Umbilical cord (tissue), 2 donors: Measurements from ENCODE around the gene PARD3B. TPM values are rescaled to one million over a fixed set of nuclear protein-coding genes. Genes with fewer than 3 reads are reported as not detected.

ENCODE experiments used
- DNase-seq: peaks from one replicate; pipeline ENCODE4 v3.0.0-alpha.2; 2015; ENCODE audit warnings: low spot score
- total RNA-seq: library from RNA; depleted of rRNA; stranded (reverse); fragments of >200 nt; gene quantifications from one replicate; pipeline ENCODE4 v1.2.3, GENCODE V29; 2014; ENCODE audit warnings: low replicate concordance; ENCODE audit not compliant: insufficient read depth

The PARD3B gene
- total RNA-seq, 1 donor from 2014 or later = 27.7 TPM

DNA sequence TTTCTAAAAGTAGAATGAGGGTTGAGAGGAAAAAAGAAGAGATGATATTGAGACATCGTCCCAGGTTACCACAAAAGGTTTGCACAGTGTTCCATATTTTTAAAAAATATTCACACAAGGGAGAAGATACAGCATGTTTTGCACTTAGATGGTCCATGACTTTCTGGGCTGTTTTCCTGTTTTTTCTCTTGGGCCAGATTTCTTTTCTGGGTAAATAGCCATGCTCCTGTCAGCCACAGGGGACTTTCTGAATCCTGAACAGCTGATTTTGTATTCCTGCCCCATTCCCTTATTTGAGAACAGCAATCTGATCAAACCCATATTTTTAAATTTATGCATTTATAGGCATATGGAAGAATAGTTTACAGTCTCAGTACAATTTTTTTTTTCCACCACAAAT lies 951.1 kb downstream of the PARD3B start:
- no peak for DNase-seq

DNA sequence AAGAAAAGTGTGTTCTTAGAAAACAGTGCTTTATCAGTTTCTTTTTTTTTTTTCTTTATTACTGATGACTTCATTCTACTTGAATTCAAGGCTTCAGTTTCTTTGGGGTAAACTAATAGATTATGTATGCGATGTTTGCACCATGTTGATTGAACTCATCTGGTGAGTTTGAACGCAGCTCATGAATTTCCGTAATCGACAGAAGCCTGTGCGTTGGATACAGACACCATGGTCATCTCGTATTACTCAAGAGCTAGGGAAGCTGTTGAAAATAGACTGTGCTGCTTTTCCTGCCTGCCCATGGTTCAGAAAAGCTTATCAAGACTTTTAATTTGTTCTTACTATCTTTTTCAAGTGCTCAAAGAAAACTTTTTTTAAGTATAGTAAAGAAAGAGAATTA lies 951.5 kb downstream of the PARD3B start:
- DNase-seq = peak; percentile 57

DNA sequence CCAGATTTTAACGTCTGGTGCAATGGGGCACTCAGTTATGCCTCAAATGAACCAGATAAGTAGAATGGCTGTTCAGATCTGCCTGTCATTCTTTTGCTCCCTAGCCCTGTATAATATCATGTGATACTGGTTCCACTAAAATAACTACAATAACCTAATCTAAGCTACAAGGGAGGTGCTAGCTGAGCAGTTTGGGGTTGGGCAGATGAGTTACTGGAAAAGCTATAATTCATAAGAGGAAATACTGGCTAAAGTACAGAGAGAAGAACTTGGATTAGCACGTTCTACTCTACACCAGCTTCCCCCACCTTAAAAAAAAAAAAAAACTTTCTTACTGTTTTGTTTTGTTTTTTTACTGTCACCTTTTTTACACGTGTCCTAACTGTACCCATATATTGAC lies 953.7 kb downstream of the PARD3B start:
- DNase-seq = no peak

DNA sequence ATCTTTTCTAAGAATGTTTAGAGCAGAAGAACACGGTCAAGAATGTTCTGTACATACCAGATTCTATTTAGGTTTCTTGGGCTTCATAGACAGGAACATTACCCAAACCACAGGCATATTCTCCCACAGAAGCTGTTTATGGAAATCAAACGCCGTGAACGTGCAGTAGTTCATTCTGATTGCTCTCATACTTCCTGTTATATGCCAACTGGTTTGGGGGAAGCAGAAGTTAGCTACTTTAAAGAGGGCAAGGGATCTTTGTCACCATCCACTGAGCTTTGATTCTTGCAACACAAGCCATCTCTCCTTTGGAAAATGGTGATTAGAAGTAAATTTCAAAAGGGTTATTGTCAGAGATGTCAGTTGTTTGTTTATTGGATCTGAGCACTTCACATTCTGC lies 954.8 kb downstream of the PARD3B start:
- no peak for DNase-seq

DNA sequence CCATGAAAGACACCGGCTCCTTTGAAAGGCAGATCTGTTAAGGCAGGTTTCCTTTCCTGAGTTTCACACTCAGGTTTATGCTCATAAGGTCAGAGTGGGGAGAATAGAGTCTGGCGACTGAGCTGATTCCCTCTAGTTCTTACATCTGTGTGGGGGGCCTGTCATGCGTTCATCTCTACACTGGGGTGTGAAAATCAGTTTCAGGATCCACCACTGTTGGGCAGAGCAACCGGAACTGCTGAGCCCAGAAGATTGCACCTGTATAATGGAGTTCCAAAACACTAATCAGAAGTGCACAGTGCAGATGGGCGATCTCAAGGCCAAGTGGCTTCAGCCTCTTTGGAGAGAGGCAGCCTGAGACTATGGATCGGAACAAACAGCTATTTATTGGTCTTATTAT lies 955.7 kb downstream of the PARD3B start:
- no peak for DNase-seq

DNA sequence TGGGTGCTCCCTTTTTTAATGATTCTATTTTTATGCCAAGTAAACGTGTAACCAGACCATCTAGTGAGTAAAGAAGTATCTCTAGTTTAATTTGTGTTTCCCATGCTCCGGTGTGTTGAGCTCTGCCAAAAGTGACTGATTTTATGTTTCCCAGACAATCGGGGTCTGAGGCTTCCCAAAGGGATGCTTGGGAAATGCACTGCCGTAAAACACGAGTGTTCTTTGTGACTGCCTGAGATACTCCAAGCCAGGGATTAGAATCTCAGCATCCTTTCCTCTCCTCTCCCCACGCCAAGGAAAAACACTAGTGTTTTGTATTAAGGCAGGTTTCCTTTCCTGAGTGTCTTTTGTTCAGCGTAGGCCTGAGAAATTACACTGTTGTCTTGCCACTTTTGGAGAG lies 956.6 kb downstream of the PARD3B start:
- DNase-seq = no peak

DNA sequence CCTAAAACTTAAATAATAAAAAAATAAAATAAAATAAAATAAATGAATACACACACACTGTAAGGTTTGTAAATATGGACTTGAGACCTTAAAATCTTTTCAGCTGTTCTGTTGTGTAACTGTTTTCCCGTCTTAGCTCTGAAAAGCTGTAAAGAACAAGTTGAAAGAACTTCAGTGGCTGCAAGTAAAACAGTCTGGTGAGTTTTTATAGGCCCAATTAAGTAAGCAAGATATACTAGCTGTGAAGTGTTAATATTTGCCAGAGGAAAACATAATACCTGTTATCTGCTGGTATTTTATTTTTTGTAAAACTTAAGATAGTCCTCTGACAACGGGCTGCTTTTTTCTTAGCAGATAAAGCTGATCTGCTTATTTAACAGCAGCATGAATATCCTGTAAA lies 960.1 kb downstream of the PARD3B start:
- no peak for DNase-seq

DNA sequence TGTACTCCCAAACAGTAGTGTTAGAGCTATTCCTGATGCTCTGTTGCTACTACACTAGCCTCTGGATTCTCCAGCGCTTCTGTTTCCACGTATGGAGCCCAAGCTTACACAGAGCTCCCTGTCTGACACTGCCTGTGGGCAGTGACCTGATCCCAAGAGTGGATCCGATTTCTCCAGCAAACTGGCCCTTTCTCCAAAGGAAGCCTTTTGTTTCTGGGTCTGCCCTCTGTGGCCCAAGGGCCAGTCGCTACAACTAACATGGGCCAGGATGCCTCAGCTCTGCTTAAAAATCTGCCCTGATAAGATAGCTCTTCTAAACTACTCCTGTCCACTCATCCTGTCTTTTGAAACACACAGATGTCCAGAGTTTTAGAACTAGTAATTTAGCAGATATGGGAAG lies 964.4 kb downstream of the PARD3B start:
- DNase-seq = no peak

DNA sequence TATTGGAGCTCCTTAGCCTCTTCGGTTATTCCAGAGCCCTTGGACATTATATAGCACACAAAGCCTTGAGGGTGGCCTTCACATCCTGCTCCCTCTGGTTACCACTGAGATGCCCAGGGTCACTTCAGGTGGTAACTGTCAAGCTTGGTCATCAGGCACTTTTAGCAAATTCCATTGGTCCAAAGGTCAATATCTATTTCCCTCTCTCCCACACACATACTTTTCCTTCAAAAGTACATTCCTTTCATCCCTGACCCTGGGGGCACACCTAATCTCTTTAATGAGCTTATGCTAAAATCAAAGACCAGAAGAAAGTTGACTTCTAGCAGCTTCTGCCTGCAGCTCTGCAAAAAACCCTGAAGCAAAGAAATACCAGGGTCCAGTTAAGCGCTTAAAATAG lies 965.1 kb downstream of the PARD3B start:
- DNase-seq = no peak

DNA sequence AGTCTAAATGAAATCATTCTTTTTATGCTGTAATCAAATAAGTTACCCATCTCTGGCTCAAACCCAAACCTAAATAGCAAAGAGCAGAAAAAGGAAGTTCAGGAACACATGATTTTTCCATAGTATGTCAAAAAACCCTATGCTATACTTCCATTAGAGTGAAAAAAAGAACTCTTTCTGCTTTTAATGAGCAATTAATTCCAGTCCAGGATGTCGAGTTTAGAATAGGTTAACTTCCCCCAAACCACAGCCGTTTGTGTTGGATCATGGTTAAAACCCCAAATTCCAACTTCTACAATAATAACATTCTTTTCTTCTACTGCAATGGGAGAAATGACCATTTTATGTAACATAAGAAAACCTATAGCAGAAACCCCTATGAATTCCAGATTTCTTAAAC lies 965.9 kb downstream of the PARD3B start:
- DNase-seq = no peak

DNA sequence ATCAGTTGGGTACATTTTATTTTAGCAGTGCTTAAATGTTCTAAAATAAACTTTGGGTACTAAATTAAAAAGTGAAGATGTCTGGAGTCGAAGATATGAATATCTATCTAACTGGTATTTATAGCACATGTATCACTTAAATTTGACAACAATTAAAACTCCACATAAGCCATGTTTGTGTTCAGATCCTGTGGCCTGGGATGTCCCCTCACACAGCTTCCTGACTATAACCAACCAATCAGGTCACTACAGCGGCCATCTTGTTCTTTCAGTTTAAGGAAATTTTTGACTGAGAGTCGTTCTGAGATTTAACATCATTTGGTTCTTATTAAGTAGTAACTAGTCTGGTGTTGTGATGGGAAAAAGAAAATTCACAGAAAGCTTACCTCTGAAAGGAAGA lies 966.4 kb downstream of the PARD3B start:
- DNase-seq = no peak

DNA sequence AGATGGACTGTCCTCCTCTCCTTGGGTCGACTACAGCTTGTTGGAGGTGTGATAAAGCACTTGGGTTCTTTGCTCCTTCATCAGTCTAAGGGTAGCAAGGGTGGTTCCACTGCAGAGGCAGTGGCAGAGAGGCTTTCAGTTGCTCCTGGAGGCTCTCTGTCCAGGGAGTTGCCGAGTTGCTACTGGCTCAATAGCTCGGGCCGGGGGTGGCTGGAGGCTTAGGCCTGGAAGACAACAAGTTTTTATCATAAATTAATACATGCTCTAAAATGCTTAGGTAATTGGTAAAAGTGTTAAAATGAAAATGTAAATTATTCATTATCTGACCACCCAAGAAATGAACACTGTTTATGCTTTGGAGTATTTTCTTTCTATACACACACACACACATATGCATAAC lies 975.0 kb downstream of the PARD3B start:
- no peak for DNase-seq

DNA sequence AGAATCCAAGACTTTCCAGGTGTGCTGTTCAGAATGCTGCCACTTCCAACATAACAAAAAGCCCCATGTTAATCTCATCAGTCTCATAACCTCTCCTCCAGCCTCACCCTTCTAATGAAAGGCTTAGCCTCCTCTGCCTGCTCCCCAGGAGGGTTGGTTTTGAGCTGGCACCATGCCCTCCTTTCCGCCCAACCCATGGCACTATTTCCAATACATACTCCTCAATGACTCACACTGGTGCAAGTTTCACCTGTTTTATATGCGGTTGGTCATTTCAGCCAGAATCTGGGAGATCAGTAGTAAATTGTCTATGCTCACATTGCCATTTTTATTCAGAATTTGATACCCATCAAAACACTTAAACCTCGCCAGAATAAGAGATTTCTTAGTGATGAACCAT lies 979.4 kb downstream of the PARD3B start:
- DNase-seq = no peak

DNA sequence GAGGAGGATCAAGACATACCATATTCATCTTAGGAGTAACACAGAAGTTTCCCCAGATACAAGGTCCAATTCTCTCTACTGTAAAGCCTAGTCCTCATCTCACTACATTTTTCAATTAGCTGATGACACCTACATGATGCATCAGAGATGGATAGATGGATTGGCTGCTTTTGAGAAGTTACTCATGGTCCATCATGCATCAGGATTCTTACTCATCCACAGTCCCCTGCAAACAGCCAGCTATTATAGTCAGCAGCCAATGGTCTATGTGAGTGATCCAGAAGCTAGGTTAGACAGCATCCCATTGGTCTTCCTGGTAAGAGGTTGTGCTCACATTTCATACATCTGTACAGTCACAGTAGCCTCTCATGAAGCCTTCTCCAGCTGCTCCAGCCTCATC lies 982.5 kb downstream of the PARD3B start:
- DNase-seq = no peak

DNA sequence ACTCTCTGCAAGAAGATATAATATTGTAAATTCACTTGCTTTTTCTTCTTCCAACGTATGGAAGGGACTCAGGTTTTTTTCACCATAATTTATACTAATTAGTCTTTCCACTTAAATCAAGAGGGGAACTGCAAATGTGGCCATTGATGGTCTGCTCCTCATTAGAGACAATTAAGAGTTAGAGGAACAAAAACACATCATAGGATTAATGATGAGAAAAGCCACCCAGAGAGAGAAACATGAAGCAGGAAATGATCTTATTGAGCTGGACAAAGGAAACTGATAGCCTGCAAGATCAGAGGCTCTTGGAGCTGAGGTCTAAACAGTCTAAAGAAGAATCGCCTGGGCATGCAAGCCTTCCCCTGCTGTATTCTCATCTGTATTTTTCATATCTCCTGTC lies 985.8 kb downstream of the PARD3B start:
- DNase-seq = no peak

DNA sequence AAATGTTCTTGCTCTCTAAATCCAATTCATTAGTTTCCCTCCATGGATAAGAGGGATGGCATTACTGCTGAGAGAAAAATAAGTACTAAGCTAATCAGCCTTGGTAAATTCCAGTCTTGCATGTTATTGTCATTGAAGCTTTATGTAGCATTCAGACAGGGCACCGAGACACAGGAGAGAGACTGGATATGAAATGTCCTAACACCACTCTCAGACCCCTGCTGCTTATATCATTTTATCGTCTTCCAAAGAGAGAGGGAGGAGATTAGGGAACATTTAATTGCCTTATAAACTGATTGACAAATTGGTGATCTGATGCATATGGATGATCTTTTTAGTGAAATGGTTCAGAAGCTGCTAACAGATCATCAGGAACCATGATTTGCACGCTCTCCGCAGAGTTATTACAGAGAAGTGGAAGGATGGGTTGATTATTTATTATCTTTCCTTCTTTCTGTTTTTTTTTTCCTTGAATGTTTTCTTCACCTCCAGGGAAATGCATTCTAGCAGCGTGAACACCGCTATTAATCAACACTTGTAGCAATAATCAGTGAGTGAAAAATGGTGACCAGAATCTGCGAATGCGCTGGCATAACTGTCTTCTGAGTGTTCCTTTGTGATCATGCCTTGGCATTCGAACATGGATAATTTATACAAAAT lies 986.3 kb downstream of the PARD3B start:
- no peak for DNase-seq

DNA sequence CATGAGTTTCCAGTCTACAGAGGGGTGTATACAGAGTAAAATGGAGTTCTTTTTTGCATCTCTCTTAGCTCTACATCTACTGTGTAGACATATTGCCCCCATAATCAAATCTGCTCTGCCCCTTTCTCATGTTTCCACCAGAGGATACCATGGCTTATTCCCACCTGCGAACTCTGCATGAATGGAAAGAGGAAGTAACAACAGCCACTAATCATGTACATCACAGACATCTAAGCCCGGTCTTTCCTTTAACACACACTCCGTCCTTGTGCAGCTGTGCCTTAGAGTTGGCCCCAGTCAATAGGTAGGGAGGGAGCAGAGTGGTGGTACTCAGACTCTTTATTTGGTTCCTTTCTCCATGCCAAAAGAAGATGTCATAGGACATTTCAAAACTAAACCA lies 989.7 kb downstream of the PARD3B start:
- DNase-seq = no peak

DNA sequence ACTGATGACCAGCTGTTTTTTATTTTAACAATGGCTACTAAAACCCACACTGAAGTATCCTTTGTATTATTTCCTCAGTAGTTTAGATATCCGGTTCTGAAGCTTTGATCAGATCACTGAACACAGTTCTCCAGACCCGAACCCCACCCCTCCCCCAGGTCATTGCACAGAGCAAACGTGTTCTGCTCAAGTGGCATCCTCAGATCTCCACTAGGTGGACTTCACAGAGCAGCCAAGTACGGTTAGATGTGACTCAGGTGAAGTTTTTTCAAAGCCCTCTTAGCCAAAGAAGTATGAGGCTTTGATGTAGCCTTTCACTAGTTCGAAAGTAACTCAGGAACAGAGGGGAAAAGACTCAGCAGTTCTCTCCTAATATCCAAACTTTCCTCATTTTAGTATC lies 994.3 kb downstream of the PARD3B start:
- DNase-seq = no peak

DNA sequence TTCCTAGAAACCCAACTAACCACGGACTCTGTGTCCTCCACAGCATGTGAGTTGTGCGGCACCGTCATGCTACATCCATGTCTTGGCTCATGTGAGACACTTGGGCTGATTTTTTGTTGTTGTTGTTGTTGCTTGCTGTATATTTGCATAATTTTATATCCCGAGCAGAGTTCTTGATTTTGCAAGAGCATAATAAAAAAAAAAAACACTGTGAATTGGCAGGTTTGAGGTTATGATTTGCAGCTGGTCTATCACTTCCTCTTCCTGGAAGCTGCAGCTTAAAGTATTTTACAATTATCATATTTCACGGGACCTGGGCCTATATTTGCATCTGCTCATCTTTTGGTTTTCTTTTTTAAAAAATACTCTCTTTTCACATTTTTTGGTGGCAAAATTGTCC lies 994.8 kb downstream of the PARD3B start:
- DNase-seq = no peak

DNA sequence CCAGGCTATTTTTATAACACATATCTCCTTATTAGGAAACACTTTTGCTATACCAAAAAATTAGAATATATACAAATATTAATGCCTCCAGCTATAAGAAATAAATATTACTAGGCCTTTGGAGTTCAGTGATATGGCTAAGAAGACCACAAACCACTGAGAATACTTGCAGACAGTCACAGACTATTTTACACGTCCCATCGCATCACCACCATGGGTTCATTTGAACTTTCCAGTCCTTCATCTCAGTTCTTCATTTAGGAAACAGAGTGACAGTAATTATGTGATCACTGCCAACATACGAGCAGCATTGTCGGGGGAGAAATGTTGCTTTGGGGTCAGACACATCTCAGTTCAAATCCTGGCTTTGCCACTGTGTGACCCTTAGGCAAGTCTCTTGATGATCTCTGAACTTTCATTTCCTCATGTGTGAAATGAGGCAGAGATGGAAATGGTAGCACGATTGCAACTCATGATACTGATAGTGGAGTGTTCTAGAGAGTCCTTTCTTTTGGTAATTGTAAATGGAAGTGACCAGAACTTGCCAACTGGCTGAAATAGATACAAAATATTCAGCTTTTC lies 998.1 kb downstream of the PARD3B start:
- no peak for DNase-seq

DNA sequence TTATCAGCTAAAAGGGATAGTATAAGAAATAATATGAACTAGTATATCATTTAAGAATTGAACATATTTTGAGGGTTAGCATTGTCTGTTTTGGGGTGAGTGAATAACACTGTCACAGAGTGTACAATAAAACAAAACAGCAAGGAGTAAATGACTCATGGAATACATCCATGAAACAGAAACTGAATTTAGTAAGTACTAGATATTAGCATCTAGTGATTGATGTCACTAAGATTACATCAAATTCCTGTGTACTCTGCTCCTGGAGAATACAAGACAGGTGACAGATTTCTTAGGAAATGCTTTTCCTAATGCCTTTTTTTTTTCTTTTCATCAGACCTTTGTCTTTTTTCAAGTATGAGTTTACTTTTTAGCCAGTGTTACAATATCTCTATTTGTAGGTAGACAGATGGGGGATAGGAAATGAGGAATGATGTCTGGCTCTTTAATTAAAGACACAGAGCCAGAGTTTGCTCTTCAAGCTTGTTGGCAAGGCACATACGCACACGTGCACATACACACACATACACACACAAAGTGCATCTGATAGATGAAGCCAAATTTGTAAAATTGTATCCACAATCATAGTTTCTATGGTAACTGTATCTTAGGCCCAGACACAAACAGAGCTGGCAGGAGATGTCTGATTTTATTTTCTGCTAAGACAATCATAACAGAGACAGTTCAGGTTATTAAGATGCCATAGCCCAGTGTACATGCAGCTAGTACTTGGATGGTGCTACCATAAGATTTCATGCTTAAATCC lies 998.8 kb downstream of the PARD3B start:
- DNase-seq = peak; percentile 30

DNA sequence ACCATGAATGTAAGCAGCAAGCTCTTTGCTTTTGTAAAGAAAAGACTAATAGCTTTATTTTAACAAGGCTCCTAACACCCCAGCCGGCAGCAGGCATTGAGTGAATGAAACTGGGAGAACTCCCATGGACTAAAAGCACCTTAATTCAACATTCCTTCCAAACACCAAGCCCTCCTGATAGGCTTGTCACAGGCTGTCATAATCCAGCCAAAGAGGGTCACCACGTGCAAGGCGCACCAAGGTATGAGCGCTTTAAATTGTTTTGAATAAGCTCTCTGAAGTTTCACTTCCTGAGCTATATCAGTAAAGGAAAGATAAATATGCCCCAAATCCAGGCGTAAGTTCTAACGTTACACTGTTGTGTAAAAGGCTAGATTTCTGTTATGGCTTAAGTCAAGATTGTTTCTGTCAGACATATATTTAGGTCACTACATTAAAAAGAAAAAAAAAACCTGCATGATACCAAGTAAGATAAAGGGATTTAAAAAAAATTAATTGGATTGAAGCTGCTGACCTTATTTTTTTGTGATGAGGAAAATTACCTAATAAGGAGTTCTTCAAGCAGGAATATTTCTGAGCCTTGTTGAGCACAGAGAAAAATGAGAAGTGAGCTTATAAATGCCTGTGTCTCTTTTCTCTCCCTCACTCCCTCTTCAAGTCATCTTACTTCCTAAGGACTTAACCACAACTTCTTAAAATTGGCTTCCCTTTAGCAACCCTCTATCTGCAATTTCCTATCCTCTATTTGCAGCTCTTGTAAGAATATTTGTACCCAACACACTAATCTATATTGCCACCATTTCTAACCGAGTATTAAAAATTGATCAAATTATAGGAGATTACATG lies 1000.9 kb downstream of the PARD3B start:
- peak; percentile 97 for DNase-seq
